GM18951 (cell line): ENCODE results near the gene MBP.

Experiments
- POLR2A ChIP-seq: IDR thresholded peaks from 4 replicates; pipeline ENCODE4 v1.6.1; 2011; ENCODE audit warnings: mild to moderate bottlenecking; ENCODE audit not compliant: insufficient read length, insufficient read depth; ENCODE audit errors: extremely low read depth
- in situ Hi-C: fragments of 300-500 bp; cut with MboI; formaldehyde crosslinking; loops from one replicate; pipeline ENCODE4 v1.12.0; 2022; ENCODE audit warnings: low sequenced_read_pairs, mixed read lengths, inconsistent platforms; ENCODE audit not compliant: unreplicated experiment

The MBP gene

GRCh38 chr18:77077401-77077800 is 55.2 kb downstream of the MBP start:
- no peak for TF ChIP-seq POLR2A

GRCh38 chr18:77076111-77076510 is 56.5 kb downstream of the MBP start:
- in situ Hi-C loops, result no loop called here
- no peak for TF ChIP-seq POLR2A

More at GRCh38 chr18:77077401-77077800, 55.2 kb downstream of the MBP start:
- in situ Hi-C loops, result no loop called here

GRCh38 chr18:77074431-77074830 is 58.2 kb downstream of the MBP start:
- in situ Hi-C loops, result no loop called here
- no peak for TF ChIP-seq POLR2A

GRCh38 chr18:77073336-77074093 is 59.1 kb downstream of the MBP start:
- in situ Hi-C loops, result no loop called here

GRCh38 chr18:77072566-77072965 is 60.0 kb downstream of the MBP start:
- in situ Hi-C loops, result no loop called here
- no peak for TF ChIP-seq POLR2A

More at GRCh38 chr18:77073336-77074093, 59.1 kb downstream of the MBP start:
- no peak for TF ChIP-seq POLR2A

- in situ Hi-C loops, result no loop called here
Measured at GRCh38 chr18:77071711-77072292, 60.8 kb downstream of the MBP start.

GRCh38 chr18:77071061-77071460 is 61.5 kb downstream of the MBP start:
- TF ChIP-seq POLR2A, result no peak
- in situ Hi-C loops, result no loop called here

More at GRCh38 chr18:77071711-77072292, 60.8 kb downstream of the MBP start:
- no peak for TF ChIP-seq POLR2A

- TF ChIP-seq POLR2A, result no peak
- in situ Hi-C loops, result no loop called here
Measured at GRCh38 chr18:77070627-77071026, 62.0 kb downstream of the MBP start.

- in situ Hi-C loops, result no loop called here
- TF ChIP-seq POLR2A, result no peak
Measured at GRCh38 chr18:77069931-77070330, 62.7 kb downstream of the MBP start.

GRCh38 chr18:77069482-77069881 is 63.1 kb downstream of the MBP start:
- in situ Hi-C loops, result no loop called here
- TF ChIP-seq POLR2A, result no peak

- no peak for TF ChIP-seq POLR2A
- in situ Hi-C loops, result no loop called here
Measured at GRCh38 chr18:77068321-77069312, 64.0 kb downstream of the MBP start.

GRCh38 chr18:77067291-77068061 is 65.1 kb downstream of the MBP start:
- in situ Hi-C loops, result no loop called here
- TF ChIP-seq POLR2A, result peak; percentile 23

- TF ChIP-seq POLR2A, result no peak
- in situ Hi-C loops, result no loop called here
Measured at GRCh38 chr18:77066689-77067088, 65.9 kb downstream of the MBP start.

- in situ Hi-C loops, result no loop called here
- TF ChIP-seq POLR2A, result no peak
Measured at GRCh38 chr18:77066101-77066500, 66.5 kb downstream of the MBP start.
